NCI-H1048 (cell line): ENCODE measurements around the gene CCNI2.
"Not testable (repeated sequence)": the region's sequence is repeated elsewhere in the genome, so short reads cannot be mapped to it uniquely, and the experiment has no call there.

ENCODE experiments used
- DNase-seq: peaks from one replicate; lab custom pipeline; 2025; lab: John Stamatoyannopoulos, UW

Gene CCNI2

DNA sequence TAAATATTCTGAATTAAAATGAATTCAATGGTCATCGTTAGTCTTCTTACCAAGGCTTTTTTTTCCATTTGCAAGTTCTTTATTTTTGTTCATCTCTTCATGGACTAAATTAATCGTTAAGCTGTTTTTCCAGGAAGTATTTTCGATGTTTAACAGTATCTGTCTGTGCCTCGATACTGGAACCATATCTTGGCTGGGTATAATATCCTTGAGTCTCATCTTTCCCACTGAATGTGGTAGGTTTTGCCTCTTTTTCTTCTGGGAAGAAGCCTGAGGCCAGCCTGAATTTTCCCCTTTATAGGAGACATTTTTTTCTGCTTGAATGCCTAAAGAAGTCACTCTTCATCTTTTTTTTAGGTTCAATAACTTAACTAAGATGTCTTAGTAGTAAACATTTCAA is 33.8 kb downstream of the CCNI2 start:
- DNase-seq: no peak

DNA sequence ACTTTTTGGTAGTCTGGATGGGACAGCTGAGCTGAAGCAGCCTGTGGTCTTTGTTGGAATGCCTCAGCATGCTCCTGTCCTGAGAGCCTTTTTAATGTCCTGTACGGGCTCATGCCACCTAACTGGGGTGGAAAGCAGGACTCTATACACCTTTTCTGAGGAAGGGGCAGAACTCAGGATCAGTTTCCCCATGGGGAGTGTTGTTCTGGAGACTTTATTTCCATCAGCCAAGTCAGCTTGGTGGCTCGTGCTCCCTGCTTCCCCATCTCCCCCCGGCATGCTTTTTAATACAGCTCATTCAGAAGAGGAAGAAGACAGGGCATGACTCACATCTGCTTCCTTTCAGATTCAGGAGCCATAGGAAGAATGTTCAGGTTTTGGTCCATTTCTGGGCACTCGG is 34.9 kb downstream of the CCNI2 start:
- DNase-seq: no peak

DNA sequence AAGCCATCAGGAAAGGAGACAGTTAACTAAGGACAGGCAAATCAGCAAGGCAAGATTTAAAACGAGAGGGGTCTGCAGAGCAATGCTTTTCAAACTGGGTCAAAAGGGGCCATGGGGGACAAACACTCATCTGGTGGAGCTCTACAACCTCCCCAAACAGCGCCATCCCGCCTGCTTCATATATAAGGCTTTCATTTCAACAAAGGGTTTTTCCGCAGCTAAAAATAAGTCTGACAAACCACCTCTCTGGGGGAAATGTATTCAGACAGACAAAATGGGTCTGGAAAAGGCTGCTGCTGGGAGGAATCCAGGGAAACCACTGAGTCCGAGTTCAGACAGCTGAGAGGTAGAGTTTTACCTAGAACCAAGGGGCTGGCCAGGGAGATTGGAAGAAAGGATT is 38.1 kb downstream of the CCNI2 start:
- no peak for DNase-seq

DNA sequence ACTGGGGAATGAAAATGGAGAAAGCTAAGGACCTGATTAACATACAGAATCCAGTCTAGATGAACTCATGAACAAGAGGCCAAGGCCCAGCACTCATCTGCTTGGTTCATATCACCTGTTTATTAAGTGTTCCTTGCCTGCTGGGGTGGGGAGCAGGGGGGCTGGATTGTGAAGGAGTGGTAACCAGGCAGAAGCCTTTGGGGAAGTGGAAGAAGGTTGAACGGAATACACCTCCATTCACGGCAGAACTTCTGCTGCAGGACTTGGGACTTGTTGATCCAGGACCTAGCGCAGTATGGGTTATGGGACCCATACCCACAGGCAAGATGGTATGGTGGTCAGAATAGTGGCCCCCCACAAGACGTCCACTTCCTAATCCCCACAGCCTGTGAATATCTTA is 38.6 kb downstream of the CCNI2 start:
- no peak for DNase-seq

DNA sequence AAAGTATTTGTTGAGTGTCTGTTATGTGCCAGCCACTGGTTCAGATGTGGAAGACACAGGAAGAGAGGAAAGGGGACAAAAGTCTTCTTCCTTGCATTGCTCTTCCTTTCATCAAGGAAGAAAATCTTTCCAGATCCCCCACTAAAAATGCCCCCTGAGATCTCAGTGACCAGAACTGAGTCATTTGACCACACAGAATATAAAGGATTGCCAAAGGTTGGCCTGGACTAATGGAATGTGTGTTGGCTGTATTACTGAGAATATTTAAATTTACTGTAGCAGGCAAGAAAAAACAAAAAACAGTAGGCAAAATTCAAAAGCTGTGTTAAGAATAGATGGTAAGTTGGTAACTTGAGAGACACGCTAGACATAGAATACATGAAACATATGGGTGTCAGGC is 39.9 kb downstream of the CCNI2 start:
- no peak for DNase-seq

DNA sequence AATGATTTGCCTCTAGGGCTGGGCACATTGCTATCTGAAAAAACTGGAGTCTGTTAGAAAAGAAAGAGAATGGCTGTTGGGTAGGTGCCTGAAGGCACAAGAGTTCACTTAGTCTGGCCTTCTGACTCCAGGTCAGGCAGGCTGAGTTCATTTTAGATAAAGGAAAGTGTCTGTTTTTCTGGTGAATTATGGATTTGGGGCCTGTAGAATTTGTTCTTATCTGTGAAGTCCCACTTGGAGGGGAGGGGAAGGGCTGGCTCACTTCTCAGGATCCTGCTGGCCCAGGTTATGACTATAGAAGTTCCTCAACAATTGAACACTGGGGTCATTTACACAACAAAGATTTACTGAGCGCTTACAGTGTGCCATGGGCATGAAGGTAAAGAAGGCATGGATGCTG is 41.3 kb downstream of the CCNI2 start:
- no peak for DNase-seq

DNA sequence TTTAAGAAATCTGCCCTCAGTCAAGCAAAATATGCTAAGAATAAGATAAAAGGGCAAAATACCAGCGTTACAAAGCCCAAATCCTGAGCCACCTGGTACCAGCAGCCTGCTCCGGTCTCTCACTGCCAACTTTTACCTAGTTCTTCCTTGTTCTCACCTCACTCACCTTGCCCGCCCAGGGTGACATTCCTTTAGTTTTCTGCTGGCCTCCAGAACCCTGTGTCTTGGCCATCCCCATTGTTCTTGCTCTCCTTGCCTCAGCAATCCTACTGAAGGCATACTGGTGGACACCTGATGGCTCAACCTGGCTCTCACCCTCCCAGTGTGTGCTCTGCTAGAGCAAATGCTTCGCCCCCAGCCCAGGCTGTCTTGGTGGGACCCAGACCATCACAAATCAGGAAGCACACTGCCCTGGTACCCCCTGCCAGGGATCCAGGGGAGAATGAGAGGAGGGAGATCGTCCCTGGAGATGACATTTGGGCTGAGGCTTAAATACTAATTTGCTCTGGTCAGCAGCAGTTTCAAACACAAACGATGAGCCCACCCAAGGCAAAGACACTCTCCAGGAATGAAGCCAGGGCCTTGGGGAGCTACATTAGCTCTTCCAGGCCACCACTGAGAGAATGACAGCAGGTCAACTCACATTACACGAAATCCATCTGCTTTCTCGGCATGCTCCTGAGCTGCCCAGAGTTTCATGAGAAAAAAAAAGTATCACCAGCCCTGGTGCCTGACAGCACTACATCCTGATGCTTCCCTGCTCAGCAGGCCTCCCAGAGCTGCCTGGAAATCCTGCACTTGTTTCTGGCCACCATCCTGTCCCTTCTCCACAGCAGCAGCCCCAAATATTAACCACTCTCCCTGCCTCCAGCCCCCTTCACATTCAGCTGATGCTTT is 42.0 kb downstream of the CCNI2 start:
- no peak for DNase-seq

DNA sequence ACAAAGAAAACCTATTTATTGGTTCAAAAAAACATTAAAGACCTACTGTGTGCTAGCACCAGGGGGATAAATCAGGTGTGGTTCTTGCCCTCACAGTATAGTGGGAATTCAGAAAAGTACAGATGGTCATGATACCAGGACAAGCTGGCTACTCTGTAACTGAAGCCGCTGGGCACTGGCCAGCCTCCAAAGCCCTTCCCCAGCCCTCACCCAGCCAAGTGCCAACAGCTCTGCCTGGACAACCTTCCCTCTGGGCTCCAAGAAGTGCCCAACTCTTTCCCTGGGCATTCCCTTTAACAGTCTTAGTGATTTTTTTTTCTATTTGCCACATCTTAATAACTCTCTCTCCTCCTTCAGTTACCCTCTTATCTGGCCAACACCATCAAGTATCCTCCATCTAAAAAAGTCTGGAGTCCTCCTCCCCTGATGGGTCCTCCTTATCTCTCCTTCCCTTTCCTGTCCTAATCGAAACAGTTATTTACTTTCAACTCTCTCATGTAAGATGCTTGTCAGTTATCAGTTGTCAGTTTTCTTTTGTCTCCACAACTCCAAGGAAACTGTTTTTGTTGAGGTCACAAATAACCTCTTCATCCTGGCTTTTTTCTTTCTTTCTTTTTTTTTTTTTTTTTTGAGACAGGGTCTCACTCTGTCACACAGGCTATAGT is 43.1 kb downstream of the CCNI2 start:
- DNase-seq: no peak

DNA sequence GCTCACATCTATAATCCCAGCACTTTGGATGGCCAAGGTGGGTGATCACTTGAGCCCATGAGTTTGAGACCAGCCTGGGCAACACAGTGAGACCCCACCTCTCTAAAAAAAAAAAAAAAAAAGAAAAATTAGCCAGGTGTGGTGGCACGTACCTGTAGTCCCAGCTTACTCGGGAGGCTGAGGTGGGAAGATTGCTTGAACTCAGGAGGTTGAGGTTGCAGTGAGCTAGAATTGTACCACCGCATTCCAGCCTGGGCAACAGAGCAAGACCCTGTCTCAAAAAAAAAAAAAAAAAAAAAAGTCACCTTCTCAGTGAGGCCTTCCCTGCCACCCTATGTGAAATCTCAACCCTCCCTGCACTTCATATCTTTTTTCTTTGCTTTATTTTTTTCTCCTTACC is 43.8 kb downstream of the CCNI2 start:
- no peak for DNase-seq

DNA sequence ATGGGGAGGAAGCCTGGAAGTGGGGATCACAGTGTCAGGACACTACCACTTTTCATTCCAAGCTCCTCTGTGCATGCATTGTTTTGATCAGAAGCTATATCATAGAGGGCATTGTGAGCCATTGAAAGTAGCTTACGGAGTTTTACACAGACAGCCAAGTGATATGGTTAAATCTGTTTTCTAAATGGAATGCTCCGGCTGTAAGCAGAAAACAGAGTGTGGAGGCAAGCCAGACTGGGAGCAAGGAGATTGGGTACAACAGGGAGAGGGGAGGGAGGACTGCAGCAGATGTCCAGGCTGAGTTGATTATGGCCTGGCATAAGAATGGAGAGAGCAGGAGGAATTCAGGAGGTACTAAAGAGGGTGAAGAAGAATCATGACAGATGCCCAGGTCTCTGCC is 50.4 kb downstream of the CCNI2 start:
- no peak for DNase-seq

DNA sequence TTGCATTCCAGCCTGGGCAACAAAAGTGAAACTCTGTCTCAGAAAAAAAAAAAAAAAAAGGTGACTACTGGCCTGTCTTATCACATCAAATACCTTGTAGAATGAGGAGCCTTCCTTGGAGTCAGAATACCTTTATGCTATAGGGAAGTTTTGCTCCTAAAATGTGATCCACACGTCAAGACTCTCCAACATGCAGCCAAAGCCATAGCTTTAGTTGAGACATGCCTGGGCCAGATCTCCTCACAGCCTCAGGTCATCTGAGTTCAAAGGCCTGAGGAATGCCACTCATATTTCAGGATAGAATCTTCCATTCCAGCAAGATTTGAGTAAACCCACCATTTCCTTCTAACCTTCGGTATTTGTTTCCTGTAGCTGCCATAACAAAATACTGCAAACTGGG is 52.2 kb downstream of the CCNI2 start:
- no peak for DNase-seq

DNA sequence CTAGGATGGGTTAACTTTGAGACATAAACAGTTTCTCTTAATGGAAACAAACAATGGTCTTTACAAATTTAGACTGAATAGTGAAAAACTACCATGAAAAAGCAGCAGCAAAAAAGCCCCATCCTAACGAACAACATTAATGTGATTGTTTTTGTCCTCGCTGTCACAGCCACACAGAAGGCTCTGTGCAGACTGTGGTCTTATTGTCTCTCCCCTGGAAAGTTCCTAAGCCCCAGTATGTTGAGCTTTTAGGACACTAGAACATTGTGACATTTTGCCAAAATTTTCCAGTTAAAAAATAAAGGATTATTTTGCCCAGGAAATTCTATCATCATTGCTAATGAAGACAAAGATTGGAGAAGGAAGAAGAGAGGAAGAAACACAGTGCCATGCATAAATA is 53.3 kb downstream of the CCNI2 start:
- DNase-seq: no peak

DNA sequence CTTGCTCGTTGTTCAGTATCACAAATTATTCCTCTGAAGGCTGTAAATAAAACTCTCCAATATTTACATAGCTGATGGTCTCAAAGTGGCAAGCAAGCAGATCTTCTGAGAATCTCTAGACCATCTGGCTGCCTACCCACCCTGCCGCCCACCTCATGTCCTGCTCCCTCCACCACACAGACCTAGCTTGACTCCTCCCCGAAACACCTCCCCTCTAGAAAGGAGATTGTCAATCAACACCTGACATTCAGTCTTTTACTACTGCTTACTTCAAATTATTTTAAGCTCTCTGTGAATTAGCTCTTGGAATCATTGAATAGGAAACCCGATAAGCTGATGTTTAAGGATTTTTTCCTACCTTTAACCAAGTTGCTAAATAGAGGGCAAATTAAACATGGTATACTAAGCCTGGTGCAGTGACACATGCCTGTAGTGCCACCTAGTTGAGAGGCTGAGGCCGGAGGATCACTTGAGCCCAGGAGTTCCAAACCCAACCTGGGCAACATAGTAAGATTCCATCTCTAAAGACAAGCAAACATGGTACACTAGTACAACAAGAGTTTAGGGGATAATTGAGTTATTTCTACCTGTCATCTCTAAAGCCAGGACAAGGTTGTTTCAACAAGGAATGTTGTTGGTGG is 54.9 kb downstream of the CCNI2 start:
- no peak for DNase-seq

DNA sequence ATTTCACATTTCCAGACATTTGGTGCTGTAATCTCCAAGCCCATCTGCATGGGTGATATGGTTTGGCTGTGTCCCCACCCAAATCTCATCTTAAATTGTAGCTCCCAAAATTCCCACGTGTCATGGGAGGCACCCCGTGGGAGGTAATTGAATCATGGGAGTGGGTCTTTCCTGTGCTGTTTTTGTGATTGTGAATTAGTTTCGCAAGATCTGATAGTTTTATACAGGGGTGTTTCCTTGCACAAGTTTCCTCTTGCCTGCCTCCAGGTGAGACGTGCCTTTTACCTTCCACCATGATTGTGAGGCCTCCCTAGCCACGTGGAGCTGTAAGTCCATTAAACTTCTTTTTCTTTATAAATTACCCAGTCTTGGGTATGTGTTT is 55.5 kb downstream of the CCNI2 start:
- not testable (repeated sequence) for DNase-seq
